Endothelial cell (in vitro differentiated cells): ENCODE results near the gene ARPC2. TPM values are rescaled to one million over a fixed set of nuclear protein-coding genes. Genes with fewer than 3 reads are reported as not detected.

Experiments used
- DNase-seq: peaks from one replicate; pipeline ENCODE4 v3.0.0; 2021; ENCODE audit warnings: low spot score
- H3K27ac Mint-ChIP-seq: one replicate; pipeline ENCODE4 v1.8.0; 2021; ENCODE audit warnings: mixed read lengths, inconsistent platforms; ENCODE audit not compliant: unreplicated experiment
- H3K27me3 Mint-ChIP-seq: one replicate; pipeline ENCODE4 v1.8.0; 2021; ENCODE audit warnings: mild to moderate bottlenecking, moderate library complexity, mixed read lengths, inconsistent platforms; ENCODE audit not compliant: unreplicated experiment
- H3K36me3 Mint-ChIP-seq: one replicate; pipeline ENCODE4 v1.8.0; 2021; ENCODE audit warnings: mild to moderate bottlenecking, low read depth, mixed read lengths, inconsistent platforms; ENCODE audit not compliant: unreplicated experiment
- H3K4me1 Mint-ChIP-seq: one replicate; pipeline ENCODE4 v1.8.0; 2021; ENCODE audit warnings: mild to moderate bottlenecking, mixed read lengths, inconsistent platforms; ENCODE audit not compliant: unreplicated experiment
- H3K4me3 Mint-ChIP-seq: one replicate; pipeline ENCODE4 v1.8.0; 2021; ENCODE audit warnings: mild to moderate bottlenecking, mixed read lengths, inconsistent platforms; ENCODE audit not compliant: unreplicated experiment
- H3K9me3 Mint-ChIP-seq: one replicate; pipeline ENCODE4 v1.8.0; 2021; ENCODE audit warnings: mixed read lengths, inconsistent platforms; ENCODE audit not compliant: unreplicated experiment
- CTCF ChIP-seq: fragments of 200-600 bp; sonication (generic); IDR thresholded peaks from one replicate; pipeline ENCODE4 v1.5.0; 2021; ENCODE audit warnings: antibody characterized with exemption; ENCODE audit not compliant: unreplicated experiment
- total RNA-seq: library from RNA; stranded (reverse); fragmentation: NEBNext Ultra II Directional; extraction: Animal tissue kit (Norgen Biotek cat#: 25700); gene quantifications from one replicate; pipeline ENCODE4 v1.2.1, GENCODE V29; 2021; ENCODE audit not compliant: unreplicated experiment

Gene ARPC2
- total RNA-seq, 1 donor from 2014 or later, result 468 TPM

DNA sequence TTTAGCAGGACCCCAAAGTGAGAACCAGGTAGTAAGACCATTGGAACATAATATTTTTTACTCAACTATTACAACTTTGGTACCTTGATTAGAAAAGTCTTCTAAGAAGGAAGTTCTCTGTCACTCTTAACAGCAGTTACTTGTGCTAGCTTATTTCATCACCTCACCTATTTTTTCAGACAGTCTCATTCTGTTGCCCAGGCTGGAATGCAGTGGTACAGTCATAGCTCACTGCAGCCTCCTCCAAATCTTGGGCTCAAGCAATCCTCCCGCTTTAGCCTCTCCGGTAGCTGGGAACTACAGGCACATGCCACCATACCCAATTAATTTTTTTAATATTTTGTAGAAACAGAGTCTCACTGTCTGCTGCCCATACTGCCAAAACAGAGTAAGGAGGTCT lies 18.0 kb downstream of the ARPC2 start:
- no peak for DNase-seq
- Mint-ChIP-seq H3K27ac (peak overlapping the region; percentile 42), H3K4me1 (no peaks in the 10 kb centered on the region), H3K4me3 (no peak overlapping the region), H3K27me3 (no peaks in the 10 kb centered on the region), H3K36me3 (peaks cover 63% of the 10 kb centered on the region), H3K9me3 (no peaks in the 10 kb centered on the region)
- no peak for TF ChIP-seq CTCF

DNA sequence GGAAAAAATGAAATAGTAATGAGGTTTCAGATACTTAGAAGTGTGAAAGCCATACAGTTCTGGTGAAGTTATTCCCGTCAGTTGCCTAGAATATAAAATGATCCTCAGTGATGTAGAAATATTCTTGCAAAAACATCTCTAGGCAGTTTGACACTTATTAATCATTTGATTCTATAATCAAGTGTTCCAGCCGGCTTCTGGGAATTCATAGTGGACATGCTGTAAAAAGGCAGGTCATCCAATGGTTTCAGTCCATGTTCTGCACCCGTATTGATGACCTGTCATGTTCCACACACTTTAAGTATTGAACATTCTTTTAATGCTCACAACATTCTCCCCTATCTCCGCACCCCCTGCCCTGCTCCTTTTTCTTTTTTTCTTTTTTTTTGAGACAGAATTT lies 19.8 kb downstream of the ARPC2 start:
- H3K9me3 Mint-ChIP-seq, result no peaks in the 10 kb centered on the region
- no peak for DNase-seq
- no peaks in the 10 kb centered on the region for H3K27me3 Mint-ChIP-seq
- H3K4me1 Mint-ChIP-seq, result no peaks in the 10 kb centered on the region
- no peak for TF ChIP-seq CTCF
- H3K36me3 Mint-ChIP-seq, result peaks cover 52% of the 10 kb centered on the region
- no peak overlapping the region for H3K27ac Mint-ChIP-seq
- no peak overlapping the region for H3K4me3 Mint-ChIP-seq

GRCh38 chr2:218238887-218239286 lies 21.9 kb downstream of the ARPC2 start:
- H3K9me3 Mint-ChIP-seq, result no peaks in the 10 kb centered on the region
- no peak for TF ChIP-seq CTCF
- H3K36me3 Mint-ChIP-seq, result peaks cover 51% of the 10 kb centered on the region
- no peaks in the 10 kb centered on the region for H3K27me3 Mint-ChIP-seq
- no peak for DNase-seq
- H3K4me3 Mint-ChIP-seq, result no peak overlapping the region
- no peak overlapping the region for H3K27ac Mint-ChIP-seq
- H3K4me1 Mint-ChIP-seq, result no peaks in the 10 kb centered on the region

- peaks cover under 1% of the 10 kb centered on the region for H3K27me3 Mint-ChIP-seq
- H3K27ac Mint-ChIP-seq, result no peak overlapping the region
- peak overlapping the region; percentile 16 for H3K4me3 Mint-ChIP-seq
Measured at GRCh38 chr2:218244204-218244603, 27.2 kb downstream of the ARPC2 start.

DNA sequence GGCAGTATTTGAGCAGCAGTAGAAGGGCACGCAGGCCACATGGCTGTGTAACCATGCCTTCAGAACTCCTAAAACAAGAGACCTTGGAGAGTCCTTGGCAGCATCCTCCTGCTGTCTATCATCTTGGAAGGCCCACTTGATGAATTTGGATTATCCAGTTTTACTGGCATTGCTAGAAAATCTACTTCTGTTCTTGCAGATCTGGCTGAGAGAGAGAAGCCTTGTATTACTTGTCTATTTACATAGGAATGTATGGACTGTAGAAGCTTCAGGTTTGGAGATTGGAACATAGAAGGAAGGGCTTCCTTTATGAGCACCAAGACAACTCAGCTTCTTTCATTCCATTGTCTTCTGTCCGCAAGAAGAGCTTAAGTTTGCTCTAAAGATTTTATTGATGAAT lies 27.7 kb downstream of the ARPC2 start:
- H3K27me3 Mint-ChIP-seq, result peaks cover 3% of the 10 kb centered on the region
- H3K36me3 Mint-ChIP-seq, result peaks cover 47% of the 10 kb centered on the region
- H3K4me1 Mint-ChIP-seq, result no peaks in the 10 kb centered on the region
- H3K27ac Mint-ChIP-seq, result no peak overlapping the region
- no peak for TF ChIP-seq CTCF
- peak overlapping the region; percentile 16 for H3K4me3 Mint-ChIP-seq
- no peak for DNase-seq
- H3K9me3 Mint-ChIP-seq, result no peaks in the 10 kb centered on the region

More at GRCh38 chr2:218244204-218244603, 27.2 kb downstream of the ARPC2 start:
- H3K9me3 Mint-ChIP-seq, result no peaks in the 10 kb centered on the region
- TF ChIP-seq CTCF, result no peak
- no peaks in the 10 kb centered on the region for H3K4me1 Mint-ChIP-seq
- H3K36me3 Mint-ChIP-seq, result peaks cover 45% of the 10 kb centered on the region
- no peak for DNase-seq
